ENCODE results near the gene ETHE1. TPM values are rescaled to one million over a fixed set of nuclear protein-coding genes. Genes with fewer than 3 reads are reported as not detected.

The ETHE1 gene
- total RNA-seq, 1 experiment from 2014 or later: 19.0 TPM

GRCh38 chr19:43524922-43525835 is 1.8 kb downstream of the ETHE1 start:
- ATAC-seq (peak; percentile 73), DNase-seq (ENCODE audit: low spot score) (peak; percentile 62)
- H3K27ac Mint-ChIP-seq: peak overlapping the region; percentile 67
- POLR2A ChIA-PET: no interaction called here
- H3K4me1 Mint-ChIP-seq: peaks cover 14% of the 10 kb centered on the region
- H3K36me3 Mint-ChIP-seq: no peaks in the 10 kb centered on the region
- H3K27me3 Mint-ChIP-seq (ENCODE audit: low read depth): peaks cover 37% of the 10 kb centered on the region
- CTCF ChIA-PET: interaction anchor here (0.5 to 4.9 kb wide), 8 partner anchors 10 to 143 kb away, joined by 3 to 25 read pairs (median 8); partner anchors contain the start of genes IRGQ and PHLDB3
- no peaks in the 10 kb centered on the region for H3K9me3 Mint-ChIP-seq
- peak overlapping the region; percentile 84 for H3K4me3 Mint-ChIP-seq
- no peak for TF ChIP-seq ARID4B (CRISPR knock-in tag; IDR thresholded peaks at IDR 0.05; ENCODE audit: borderline replicate concordance)
- no peak for TF ChIP-seq ZNF423 (CRISPR knock-in tag; IDR thresholded peaks at IDR 0.05)
- TF ChIP-seq PRRX2 (CRISPR knock-in tag; IDR thresholded peaks at IDR 0.05): no peak
- TF ChIP-seq ATF1 (CRISPR knock-in tag; IDR thresholded peaks at IDR 0.05): no peak
- no peak for TF ChIP-seq ZNF232 (CRISPR knock-in tag; IDR thresholded peaks at IDR 0.05)
- 0 out of 2 replicates have a peak, but pooled peaks have one; percentile 21 for TF ChIP-seq FOXK1 (CRISPR knock-in tag; IDR thresholded peaks at IDR 0.05)
- no peak for TF ChIP-seq ATF6 (CRISPR knock-in tag; IDR thresholded peaks at IDR 0.05)
- no peak for TF ChIP-seq ZNF425 (CRISPR knock-in tag; conservative IDR thresholded peaks at IDR 0.05)
- TF ChIP-seq IRF1 (CRISPR knock-in tag; IDR thresholded peaks at IDR 0.05): no peak
- no peak; the same call in 1 of the 2 replicates for TF ChIP-seq TEAD1 (CRISPR knock-in tag; IDR thresholded peaks at IDR 0.05)
- no peak for TF ChIP-seq AR (CRISPR knock-in tag; IDR thresholded peaks at IDR 0.05)
- TF ChIP-seq USF2 (CRISPR knock-in tag; IDR thresholded peaks at IDR 0.05): no peak
- TF ChIP-seq GABPB1 (CRISPR knock-in tag; IDR thresholded peaks at IDR 0.05): peak; percentile 67; the same call in 1 of the 2 replicates
- no peak for TF ChIP-seq CBFB (CRISPR knock-in tag; IDR thresholded peaks at IDR 0.05; ENCODE audit: low read depth)
- no peak for TF ChIP-seq E2F4 (CRISPR knock-in tag; IDR thresholded peaks at IDR 0.05; ENCODE audit: borderline replicate concordance, low read depth)
- no peak for TF ChIP-seq ZNF121 (CRISPR knock-in tag; IDR thresholded peaks at IDR 0.05)
- TF ChIP-seq FOXP1 (CRISPR knock-in tag; IDR thresholded peaks at IDR 0.05; ENCODE audit: borderline replicate concordance): 0 out of 2 replicates have a peak, but pooled peaks have one; percentile 25
- TF ChIP-seq OVOL2 (CRISPR knock-in tag; IDR thresholded peaks at IDR 0.05; ENCODE audit: borderline replicate concordance): no peak
- no peak for TF ChIP-seq ZNF317 (CRISPR knock-in tag; IDR thresholded peaks at IDR 0.05; ENCODE audit: borderline replicate concordance, low read depth)
- TF ChIP-seq FOXJ3 (CRISPR knock-in tag; IDR thresholded peaks at IDR 0.05; ENCODE audit: borderline replicate concordance): no peak

Data from WTC11 (cell line).